UCSD-AML1 (cell line): ENCODE results near the gene NPSR1.
"Not testable (repeated sequence)": the region's sequence is repeated elsewhere in the genome, so short reads cannot be mapped to it uniquely, and the experiment has no call there.

ENCODE experiments used
- DNase-seq: peaks from one replicate; lab custom pipeline; 2025; ENCODE audit not compliant: unreplicated experiment; lab: John Stamatoyannopoulos, UW

The NPSR1 gene

GRCh38 chr7:34867341-34867740, 209.3 kb downstream of the NPSR1 start:
- DNase-seq: not testable (repeated sequence)

- DNase-seq: not testable (repeated sequence)
Observed at GRCh38 chr7:34868602-34869001, 210.6 kb downstream of the NPSR1 start.

DNA sequence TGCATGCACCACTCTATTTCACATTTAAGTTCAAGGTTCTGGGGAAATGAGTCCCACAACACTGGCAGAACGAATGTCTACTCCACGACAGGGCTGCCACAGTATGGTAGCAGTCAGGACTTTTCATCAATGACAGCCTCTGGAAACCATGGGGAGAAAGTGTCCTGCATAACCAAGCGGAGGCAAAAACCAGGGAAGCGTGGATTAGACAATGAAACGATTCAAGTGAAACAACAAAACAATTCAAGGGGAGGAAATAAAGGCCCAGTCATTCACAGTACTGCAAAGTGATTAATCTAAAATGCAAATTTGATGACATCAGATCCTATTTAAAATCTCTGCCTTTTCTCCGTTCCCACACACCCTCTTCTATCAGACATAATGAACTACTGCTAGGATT, 211.0 kb downstream of the NPSR1 start:
- no peak for DNase-seq

DNA sequence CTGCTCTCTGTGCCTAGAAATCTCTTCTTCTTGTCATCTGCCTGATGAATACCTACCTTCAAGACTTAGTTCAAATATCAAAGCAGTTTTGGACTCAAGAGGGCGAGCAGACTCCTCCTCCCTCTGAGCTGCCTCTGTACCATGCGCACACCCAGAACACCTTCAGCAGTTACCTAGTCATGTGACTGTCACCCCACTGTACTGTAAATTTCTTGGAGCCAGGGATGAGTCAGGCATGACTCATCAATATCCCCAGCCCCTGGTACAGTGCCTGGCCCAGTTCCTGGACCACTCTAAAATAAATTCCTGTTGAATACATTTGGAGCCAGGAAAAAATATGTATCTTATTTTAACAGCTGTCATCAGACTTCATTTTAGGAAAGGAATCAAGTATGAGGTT, 212.0 kb downstream of the NPSR1 start:
- not testable (repeated sequence) for DNase-seq

DNA sequence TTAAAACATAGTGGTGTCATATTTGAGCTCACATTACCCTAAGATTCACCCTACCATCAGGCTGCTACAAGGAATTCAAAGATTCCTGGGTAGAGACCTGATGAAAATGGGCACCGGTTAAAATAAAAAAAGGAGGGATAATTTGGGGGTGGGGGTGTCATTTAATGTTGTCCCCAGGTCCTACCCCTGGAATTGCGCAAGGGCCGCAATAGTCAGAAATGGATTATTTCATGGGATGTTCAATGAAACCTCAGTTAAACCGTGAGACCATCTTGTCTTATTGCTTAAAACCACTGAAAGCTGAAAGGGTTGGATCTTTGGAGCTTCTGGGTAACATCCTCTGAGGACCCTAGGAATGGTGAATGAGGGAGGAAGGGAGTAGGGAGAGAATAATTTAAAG, 216.3 kb downstream of the NPSR1 start:
- DNase-seq: not testable (repeated sequence)

DNA sequence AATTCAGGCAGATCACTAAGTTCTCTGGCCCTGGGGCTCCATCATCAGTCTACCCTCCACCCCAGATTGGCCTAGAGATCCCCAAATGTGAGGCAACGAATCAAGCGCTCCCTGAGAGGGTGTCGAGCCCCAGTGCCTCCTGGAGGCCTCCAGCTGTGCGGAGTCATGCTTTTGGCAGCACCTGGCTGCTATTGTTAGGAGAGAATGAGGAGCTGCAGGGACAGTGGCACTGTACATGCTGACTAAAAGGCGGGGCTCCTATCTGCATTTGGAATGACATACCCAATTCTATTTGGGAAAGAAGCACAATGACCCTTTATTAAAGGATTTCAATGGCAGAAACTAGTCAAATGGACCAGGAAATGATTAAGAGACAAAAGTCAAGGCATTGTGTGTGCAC, 217.5 kb downstream of the NPSR1 start:
- DNase-seq: no peak

DNA sequence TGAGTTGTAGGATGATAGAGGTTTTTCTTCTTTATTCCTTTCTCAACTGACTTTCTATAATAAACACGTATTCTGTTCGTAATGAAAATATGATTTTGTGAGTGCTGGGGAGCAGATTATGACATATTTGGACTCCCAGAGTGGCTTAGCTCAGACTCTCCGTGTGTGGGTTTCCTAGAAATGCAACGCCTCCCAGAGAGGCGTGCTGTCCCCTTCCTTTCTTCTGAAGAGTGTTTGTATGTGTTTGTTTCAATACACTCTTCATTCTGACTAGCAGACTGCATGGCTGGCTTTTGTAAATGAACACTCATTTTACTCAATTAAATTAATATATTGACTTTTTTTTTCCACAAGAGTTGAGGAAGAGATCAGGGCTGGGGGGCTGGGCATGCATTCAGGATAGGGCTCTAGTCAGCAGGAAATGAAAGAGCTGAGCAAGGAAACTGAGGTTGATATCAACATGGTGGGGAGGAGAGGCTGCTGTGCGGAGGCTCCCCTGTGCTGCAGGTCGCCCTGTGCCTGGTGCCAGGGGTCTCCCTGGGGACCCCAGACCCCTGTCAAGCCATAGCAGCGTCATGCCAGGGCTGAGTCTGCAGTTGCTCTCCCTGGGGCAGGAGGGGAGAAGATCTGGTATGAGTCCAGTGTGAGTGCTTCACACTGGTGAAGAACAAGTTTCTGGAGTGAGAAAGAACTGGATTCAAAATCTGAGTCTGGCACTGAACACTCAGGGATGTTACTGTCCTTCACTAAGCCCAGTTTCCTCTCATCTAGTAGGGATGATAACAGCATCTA, 221.1 kb downstream of the NPSR1 start:
- not testable (repeated sequence) for DNase-seq

DNA sequence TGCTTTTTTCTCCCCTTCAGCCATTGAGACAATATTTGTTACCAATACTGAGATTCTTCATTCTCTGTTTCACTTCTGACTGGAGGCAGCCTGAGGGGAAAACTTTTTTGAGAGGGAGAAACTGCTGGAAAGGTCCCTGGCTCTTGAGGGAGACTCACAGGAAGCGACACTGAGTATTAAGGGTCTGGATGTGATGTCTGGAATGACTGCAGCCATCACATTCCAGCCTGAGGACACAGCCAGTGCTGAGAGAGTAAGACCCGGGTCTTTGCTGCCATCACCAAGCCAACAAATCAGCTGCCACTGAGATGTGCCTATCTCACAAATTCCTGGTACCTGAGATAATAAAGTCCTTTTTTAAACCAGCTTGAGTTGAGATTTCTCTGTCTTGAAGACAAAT, 221.9 kb downstream of the NPSR1 start:
- no peak for DNase-seq

DNA sequence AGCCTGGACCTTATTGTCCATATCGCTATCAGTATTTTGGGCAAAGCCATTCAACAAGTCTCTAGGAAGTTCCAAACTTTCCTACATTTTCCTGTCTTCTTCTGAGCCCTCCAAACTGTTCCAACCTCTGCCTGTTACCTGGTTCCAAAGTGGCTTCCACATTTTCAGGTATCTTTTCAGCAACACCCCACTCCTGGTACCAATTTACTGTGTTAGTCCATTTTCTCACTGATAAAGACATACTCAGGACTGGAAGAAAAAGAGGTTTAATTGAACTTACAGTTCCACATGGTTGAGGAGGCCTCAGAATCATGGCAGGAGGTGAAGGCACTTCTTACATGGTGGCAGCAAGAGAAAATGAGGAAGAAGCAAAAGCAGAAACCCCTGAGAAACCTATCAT, 225.8 kb downstream of the NPSR1 start:
- DNase-seq: not testable (repeated sequence)

- DNase-seq: no peak
Observed at GRCh38 chr7:34886856-34887255, 228.8 kb downstream of the NPSR1 start.

DNA sequence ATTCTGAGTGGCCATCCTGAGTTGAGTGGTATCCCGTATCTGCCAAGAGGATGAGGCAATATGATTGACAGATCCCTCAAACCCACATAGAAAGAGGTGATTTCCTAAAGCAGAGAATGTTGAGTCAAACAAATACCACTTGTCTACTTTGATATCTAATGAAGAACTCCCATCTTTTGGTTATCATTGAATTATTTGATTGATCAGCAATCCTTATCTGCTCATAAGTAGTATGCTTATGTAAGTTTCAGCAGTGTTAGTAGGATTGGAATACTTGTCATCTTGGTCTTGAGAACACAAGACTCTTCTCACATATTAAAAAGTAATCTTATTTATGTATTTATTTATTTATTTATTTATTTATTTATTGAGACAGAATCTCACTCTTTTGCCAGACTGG, 231.9 kb downstream of the NPSR1 start:
- DNase-seq: no peak

DNA sequence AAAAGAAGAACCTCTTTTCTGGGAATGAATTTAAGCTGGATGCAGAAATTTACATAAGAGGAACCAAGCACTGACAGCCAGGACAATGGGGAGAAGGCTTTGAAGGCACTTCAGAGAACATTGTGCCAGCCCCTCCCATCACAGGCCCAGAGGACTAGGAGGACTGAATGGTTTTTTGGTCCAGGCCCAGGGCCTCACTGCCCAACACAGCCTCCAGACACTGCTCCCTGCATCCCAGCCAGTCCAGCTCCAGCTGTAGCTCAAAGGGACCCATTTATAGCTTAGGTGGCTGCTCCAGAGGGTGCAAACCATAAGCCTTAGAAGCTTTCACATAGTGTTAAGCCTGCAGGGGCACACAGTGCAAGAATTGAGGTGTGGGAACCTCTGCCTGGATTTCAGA, 237.2 kb downstream of the NPSR1 start:
- DNase-seq: no peak
